ENCODE data around the gene SOAT2. TPM values are rescaled to one million over a fixed set of nuclear protein-coding genes. Genes with fewer than 3 reads are reported as not detected.

Gene SOAT2, protein sequence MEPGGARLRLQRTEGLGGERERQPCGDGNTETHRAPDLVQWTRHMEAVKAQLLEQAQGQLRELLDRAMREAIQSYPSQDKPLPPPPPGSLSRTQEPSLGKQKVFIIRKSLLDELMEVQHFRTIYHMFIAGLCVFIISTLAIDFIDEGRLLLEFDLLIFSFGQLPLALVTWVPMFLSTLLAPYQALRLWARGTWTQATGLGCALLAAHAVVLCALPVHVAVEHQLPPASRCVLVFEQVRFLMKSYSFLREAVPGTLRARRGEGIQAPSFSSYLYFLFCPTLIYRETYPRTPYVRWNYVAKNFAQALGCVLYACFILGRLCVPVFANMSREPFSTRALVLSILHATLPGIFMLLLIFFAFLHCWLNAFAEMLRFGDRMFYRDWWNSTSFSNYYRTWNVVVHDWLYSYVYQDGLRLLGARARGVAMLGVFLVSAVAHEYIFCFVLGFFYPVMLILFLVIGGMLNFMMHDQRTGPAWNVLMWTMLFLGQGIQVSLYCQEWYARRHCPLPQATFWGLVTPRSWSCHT
- 0.03 TPM for polyA plus RNA-seq (2013, experiment 1 of 2)
- polyA plus RNA-seq (2013, experiment 2 of 2): not detected

GRCh38 chr12:53102883-53103807, at the start of gene SOAT2:
Gene SOAT2, plus strand, starts transcription at chr12:53103486. Its CDS starts 92 bp downstream, at chr12:53103578.
- peaks cover 15% of the 10 kb centered on the region for H3K4me1 ChIP-seq (ENCODE audit: control insufficient read depth, insufficient read depth, low read depth, low read length)
- H3K14ac ChIP-seq (ENCODE audit: low read length in 2 of 2): peak within 1 kb of the TSS in 1 of 2 experiments; percentile 26
- no peak within 1 kb of the TSS for H3K4me3 ChIP-seq (ENCODE audit: insufficient read depth in 1 of 2, low read depth in 1 of 2, low read length in 2 of 2)
- no peaks in the 10 kb centered on the region for H3K27me3 ChIP-seq (ENCODE audit: control insufficient read depth in 1 of 2, insufficient read depth in 1 of 2, low read length in 2 of 2)
- no peak within 1 kb of the TSS for H2AK5ac ChIP-seq (ENCODE audit: low read length, severe bottlenecking)
- H2BK15ac ChIP-seq (ENCODE audit: low read depth, poor library complexity, severe bottlenecking): no peak within 1 kb of the TSS
- H3K79me1 ChIP-seq (replicated peaks; ENCODE audit: low read length, poor library complexity, severe bottlenecking): no peaks in the 10 kb centered on the region
- no peak within 1 kb of the TSS for H2BK12ac ChIP-seq (ENCODE audit: low read length in 2 of 2)
- H2AFZ ChIP-seq (ENCODE audit: low read depth, low read length): no peak within 1 kb of the TSS
- no peak within 1 kb of the TSS for H3K9ac ChIP-seq (ENCODE audit: low read length)
- H2BK120ac ChIP-seq (ENCODE audit: low read depth, low read length): no peak within 1 kb of the TSS
- no peak within 1 kb of the TSS for H3K23ac ChIP-seq (ENCODE audit: low read length in 2 of 2)
- H3K27ac ChIP-seq (ENCODE audit: low read length, poor library complexity, severe bottlenecking): no peak within 1 kb of the TSS
- peak within 1 kb of the TSS; percentile 10 for H4K91ac ChIP-seq (ENCODE audit: low read length)
- no peak within 1 kb of the TSS for H3K4me2 ChIP-seq (ENCODE audit: low read length, poor library complexity, severe bottlenecking)
- WGBS: 91% methylated on average over 23 of the region's 23 CpGs
- H4K8ac ChIP-seq (ENCODE audit: low read length): no peak within 1 kb of the TSS
- no peak within 1 kb of the TSS for H3K18ac ChIP-seq (ENCODE audit: low read depth in 1 of 2, low read length in 2 of 2)
- no peak within 1 kb of the TSS for H2BK5ac ChIP-seq (ENCODE audit: low read depth, low read length, poor library complexity, severe bottlenecking)
- no peak for DNase-seq
- H3K9me3 ChIP-seq (ENCODE audit: control insufficient read depth, low read length): no peaks in the 10 kb centered on the region
- peaks cover 0 to 33% of the 10 kb centered on the region in 2 experiments for H3K36me3 ChIP-seq (ENCODE audit: control insufficient read depth in 1 of 2, insufficient read depth in 2 of 2, low read depth in 1 of 2, low read length in 2 of 2)
- H3K4ac ChIP-seq (ENCODE audit: low read depth in 1 of 2, low read length in 2 of 2): peak within 1 kb of the TSS in 1 of 2 experiments; percentile 64

- peak overlapping the region; percentile 55 for H4K91ac ChIP-seq (ENCODE audit: low read length)
- no peak overlapping the region for H2AFZ ChIP-seq (ENCODE audit: low read depth, low read length)
- peak overlapping the region in 1 of 2 experiments; percentile 32 for H3K4ac ChIP-seq (ENCODE audit: low read depth in 1 of 2, low read length in 2 of 2)
- no peak overlapping the region for H3K27ac ChIP-seq (ENCODE audit: low read length, poor library complexity, severe bottlenecking)
- no peaks in the 10 kb centered on the region for H3K27me3 ChIP-seq (ENCODE audit: control insufficient read depth in 1 of 2, insufficient read depth in 1 of 2, low read length in 2 of 2)
- peak overlapping the region; percentile 46 to 71 for H3K18ac ChIP-seq (ENCODE audit: low read depth in 1 of 2, low read length in 2 of 2)
- peak; percentile 89 for DNase-seq
- H3K9me3 ChIP-seq (ENCODE audit: control insufficient read depth, low read length): no peaks in the 10 kb centered on the region
- H2AK5ac ChIP-seq (ENCODE audit: low read length, severe bottlenecking): no peak overlapping the region
- peak overlapping the region; percentile 45 for H2BK120ac ChIP-seq (ENCODE audit: low read depth, low read length)
- H2BK12ac ChIP-seq (ENCODE audit: low read length in 2 of 2): peak overlapping the region in 1 of 2 experiments; percentile 76
- H2BK5ac ChIP-seq (ENCODE audit: low read depth, low read length, poor library complexity, severe bottlenecking): no peak overlapping the region
- H3K36me3 ChIP-seq (ENCODE audit: control insufficient read depth in 1 of 2, insufficient read depth in 2 of 2, low read depth in 1 of 2, low read length in 2 of 2): peaks cover 37 to 58% of the 10 kb centered on the region in 2 experiments
- WGBS: 20% methylated on average over 45 of the region's 48 CpGs
- peaks cover 56% of the 10 kb centered on the region for H3K4me1 ChIP-seq (ENCODE audit: control insufficient read depth, insufficient read depth, low read depth, low read length)
- no peak overlapping the region for H3K23ac ChIP-seq (ENCODE audit: low read length in 2 of 2)
- H3K4me3 ChIP-seq (ENCODE audit: insufficient read depth in 1 of 2, low read depth in 1 of 2, low read length in 2 of 2): peak overlapping the region; percentile 58 to 77
- H3K79me1 ChIP-seq (replicated peaks; ENCODE audit: low read length, poor library complexity, severe bottlenecking): peaks cover 10% of the 10 kb centered on the region
- peak overlapping the region; percentile 68 for H3K9ac ChIP-seq (ENCODE audit: low read length)
- peak overlapping the region; percentile 68 for H2BK15ac ChIP-seq (ENCODE audit: low read depth, poor library complexity, severe bottlenecking)
- H4K8ac ChIP-seq (ENCODE audit: low read length): peak overlapping the region; percentile 29
- peak overlapping the region; percentile 87 for H3K4me2 ChIP-seq (ENCODE audit: low read length, poor library complexity, severe bottlenecking)
- H3K14ac ChIP-seq (ENCODE audit: low read length in 2 of 2): peak overlapping the region in 1 of 2 experiments; percentile 35
Measured at GRCh38 chr12:53054112-53054878, 49.0 kb upstream of the SOAT2 start.

DNA sequence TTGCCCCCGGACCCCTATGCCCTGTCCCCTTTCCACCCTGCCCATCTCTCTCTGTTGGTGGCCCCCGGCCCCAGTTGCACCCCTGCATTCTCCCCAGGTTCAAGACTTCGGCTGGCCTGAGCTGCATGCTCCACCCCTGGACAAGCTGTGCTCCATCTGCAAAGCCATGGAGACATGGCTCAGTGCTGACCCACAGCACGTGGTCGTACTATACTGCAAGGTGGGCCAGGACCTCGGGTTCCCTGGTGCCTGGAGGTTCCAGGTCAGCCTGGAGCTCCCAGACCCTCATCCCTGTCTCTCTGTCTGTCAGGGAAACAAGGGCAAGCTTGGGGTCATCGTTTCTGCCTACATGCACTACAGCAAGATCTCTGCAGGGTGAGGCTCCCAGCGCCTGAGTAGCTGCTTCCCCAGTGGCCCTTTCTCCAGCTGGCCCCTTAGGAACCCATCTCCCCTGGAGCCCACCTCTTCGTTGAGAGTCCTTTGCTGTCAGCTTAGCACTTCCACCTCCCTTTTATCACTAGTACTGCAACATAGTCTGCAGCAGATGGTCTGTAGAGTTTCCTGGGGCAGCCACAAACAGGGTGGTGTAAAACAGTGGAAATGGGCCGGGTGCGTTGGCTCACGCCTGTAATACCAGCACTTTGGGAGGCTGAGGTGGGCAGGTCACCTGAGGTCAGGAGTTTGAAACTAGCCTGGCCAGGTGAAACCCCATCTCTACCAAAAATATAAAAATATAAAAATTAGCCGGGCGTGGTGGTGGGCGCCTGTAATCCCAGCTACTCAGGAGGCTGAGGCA, 47.6 kb upstream of the SOAT2 start:
- WGBS: 97% methylated on average over 14 of the region's 15 CpGs

More for the DNA sequence above, 47.6 kb upstream of the SOAT2 start:
- H2BK12ac ChIP-seq (ENCODE audit: low read length in 2 of 2): no peak overlapping the region
- H3K18ac ChIP-seq (ENCODE audit: low read depth in 1 of 2, low read length in 2 of 2): peak overlapping the region in 1 of 2 experiments; percentile 34
- H2BK5ac ChIP-seq (ENCODE audit: low read depth, low read length, poor library complexity, severe bottlenecking): no peak overlapping the region
- no peak overlapping the region for H4K8ac ChIP-seq (ENCODE audit: low read length)
- peak overlapping the region; percentile 68 for H3K9ac ChIP-seq (ENCODE audit: low read length)
- no peak overlapping the region for H3K4me3 ChIP-seq (ENCODE audit: insufficient read depth in 1 of 2, low read depth in 1 of 2, low read length in 2 of 2)
- no peaks in the 10 kb centered on the region for H3K9me3 ChIP-seq (ENCODE audit: control insufficient read depth, low read length)
- no peak overlapping the region for H3K23ac ChIP-seq (ENCODE audit: low read length in 2 of 2)
- H2AK5ac ChIP-seq (ENCODE audit: low read length, severe bottlenecking): no peak overlapping the region
- H3K79me1 ChIP-seq (replicated peaks; ENCODE audit: low read length, poor library complexity, severe bottlenecking): peaks cover 10% of the 10 kb centered on the region
- no peak overlapping the region for H2BK15ac ChIP-seq (ENCODE audit: low read depth, poor library complexity, severe bottlenecking)
- no peak for DNase-seq
- no peak overlapping the region for H3K4ac ChIP-seq (ENCODE audit: low read depth in 1 of 2, low read length in 2 of 2)
- H3K4me1 ChIP-seq (ENCODE audit: control insufficient read depth, insufficient read depth, low read depth, low read length): peaks cover 48% of the 10 kb centered on the region
- H3K14ac ChIP-seq (ENCODE audit: low read length in 2 of 2): peak overlapping the region in 1 of 2 experiments; percentile 0
- peaks cover 51 to 72% of the 10 kb centered on the region in 2 experiments for H3K36me3 ChIP-seq (ENCODE audit: control insufficient read depth in 1 of 2, insufficient read depth in 2 of 2, low read depth in 1 of 2, low read length in 2 of 2)
- H2BK120ac ChIP-seq (ENCODE audit: low read depth, low read length): no peak overlapping the region
- H3K27ac ChIP-seq (ENCODE audit: low read length, poor library complexity, severe bottlenecking): no peak overlapping the region
- no peaks in the 10 kb centered on the region for H3K27me3 ChIP-seq (ENCODE audit: control insufficient read depth in 1 of 2, insufficient read depth in 1 of 2, low read length in 2 of 2)
- no peak overlapping the region for H3K4me2 ChIP-seq (ENCODE audit: low read length, poor library complexity, severe bottlenecking)
- H4K91ac ChIP-seq (ENCODE audit: low read length): no peak overlapping the region
- H2AFZ ChIP-seq (ENCODE audit: low read depth, low read length): no peak overlapping the region
